HFF-Myc (cell line): ENCODE results near the gene PPIE.

Source experiments
- DNase-seq: peaks from one replicate; pipeline ENCODE4 v3.0.0-alpha.2; 2011; ENCODE audit warnings: low read depth; ENCODE audit errors: extremely low read depth
- H3K4me3 ChIP-seq: replicated peaks from 2 replicates; pipeline ENCODE4 v1.5.1; 2011; ENCODE audit warnings: low read depth, mild to moderate bottlenecking, control low read depth, low read length
- TF ChIP-seq, protein P1 (sequence below): IDR thresholded peaks from 2 replicates; pipeline ENCODE4 v1.5.1; 2012; ENCODE audit warnings: mild to moderate bottlenecking, low read depth, low read length, control low read depth; ENCODE audit errors: missing control alignments

PPIE gene

DNA sequence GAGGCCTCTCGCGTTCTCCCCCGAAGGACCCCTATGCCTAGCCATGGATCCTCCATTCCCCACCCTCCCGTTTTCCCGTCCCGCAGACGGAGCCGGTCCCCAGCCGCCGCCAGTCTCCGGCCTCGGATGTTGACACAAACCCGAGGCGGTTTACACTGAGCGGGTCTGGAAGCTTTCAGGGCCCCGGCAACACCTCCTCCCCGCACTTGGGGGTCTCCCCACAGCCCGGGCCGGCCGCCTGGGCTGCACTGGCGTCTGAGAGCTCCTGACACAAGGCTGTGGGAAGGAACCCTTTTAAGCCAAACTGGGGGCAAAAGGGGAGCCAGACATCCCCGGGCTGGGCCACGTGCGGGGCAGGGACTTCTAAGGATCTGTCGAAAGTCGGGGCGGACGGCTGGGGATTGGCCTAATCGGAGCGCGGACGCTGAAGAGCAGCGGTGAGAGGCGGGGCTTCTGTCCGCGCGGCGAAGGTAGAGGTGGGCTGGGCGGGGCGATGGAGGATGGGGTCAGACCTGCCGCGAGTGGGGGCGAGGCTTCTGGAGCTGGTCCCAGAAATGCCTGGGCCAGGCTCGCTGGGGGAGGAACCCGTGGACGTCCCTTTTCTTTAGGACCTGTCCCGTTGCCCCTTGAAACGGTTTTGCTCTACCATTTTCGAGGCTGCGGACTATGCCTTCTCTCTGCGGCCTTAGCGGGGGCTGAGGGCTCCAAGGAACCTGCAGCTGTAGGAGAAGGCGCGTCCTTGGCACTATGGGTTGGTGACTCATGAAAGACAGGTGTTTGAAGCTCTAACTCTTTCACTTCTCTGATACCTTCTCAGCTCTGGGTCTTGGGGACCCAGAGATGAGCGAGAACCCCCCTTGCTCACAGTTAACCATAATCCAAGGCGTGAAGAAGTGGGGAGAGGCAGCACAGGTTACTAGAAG lies 46.3 kb upstream of the PPIE start:
- no peak for DNase-seq
- H3K4me3 ChIP-seq: no peak overlapping the region

DNA sequence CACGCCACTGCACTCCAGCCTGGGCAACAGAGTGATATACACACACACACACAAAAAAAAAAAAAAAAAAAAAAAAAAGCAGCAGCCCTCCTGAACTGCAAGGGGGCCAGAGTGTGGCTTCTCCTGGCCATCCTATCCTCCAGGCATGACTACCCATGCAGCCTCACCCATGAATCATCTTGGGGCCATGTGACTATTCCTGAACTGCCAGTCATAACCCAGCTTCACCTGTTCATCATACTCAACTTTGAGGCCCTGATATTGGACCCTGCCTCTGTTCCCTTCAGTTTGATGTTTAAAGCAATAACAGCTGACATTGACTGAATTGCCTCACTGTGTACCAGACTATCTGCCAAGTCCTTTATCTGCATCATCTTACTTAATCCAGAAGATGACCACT lies 44.7 kb upstream of the PPIE start:
- TF ChIP-seq, protein P1, sequence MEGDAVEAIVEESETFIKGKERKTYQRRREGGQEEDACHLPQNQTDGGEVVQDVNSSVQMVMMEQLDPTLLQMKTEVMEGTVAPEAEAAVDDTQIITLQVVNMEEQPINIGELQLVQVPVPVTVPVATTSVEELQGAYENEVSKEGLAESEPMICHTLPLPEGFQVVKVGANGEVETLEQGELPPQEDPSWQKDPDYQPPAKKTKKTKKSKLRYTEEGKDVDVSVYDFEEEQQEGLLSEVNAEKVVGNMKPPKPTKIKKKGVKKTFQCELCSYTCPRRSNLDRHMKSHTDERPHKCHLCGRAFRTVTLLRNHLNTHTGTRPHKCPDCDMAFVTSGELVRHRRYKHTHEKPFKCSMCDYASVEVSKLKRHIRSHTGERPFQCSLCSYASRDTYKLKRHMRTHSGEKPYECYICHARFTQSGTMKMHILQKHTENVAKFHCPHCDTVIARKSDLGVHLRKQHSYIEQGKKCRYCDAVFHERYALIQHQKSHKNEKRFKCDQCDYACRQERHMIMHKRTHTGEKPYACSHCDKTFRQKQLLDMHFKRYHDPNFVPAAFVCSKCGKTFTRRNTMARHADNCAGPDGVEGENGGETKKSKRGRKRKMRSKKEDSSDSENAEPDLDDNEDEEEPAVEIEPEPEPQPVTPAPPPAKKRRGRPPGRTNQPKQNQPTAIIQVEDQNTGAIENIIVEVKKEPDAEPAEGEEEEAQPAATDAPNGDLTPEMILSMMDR: no peak
- H3K4me3 ChIP-seq: no peak overlapping the region
- no peak for DNase-seq

More for the DNA sequence above, 46.3 kb upstream of the PPIE start:
- TF ChIP-seq, protein P1: no peak

DNA sequence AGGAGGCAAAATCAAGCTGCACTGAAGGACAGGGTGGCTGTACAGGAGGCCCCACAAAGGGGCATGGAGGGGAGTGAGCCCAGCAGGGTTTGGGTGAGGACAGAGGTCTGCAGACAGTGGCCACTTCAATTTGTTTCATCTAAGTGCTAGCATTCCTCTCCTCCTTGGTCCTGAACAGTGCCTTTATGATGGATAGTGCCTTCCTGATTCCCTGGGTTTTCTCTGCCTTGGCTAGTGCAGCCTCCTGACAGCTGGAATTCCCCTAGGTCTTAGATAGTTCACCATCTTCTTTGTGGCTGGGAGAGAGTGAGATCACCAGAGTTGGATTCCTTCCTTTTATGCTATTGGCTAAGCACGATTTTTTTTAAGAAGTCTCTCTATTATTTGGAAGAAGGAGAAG lies 43.7 kb upstream of the PPIE start:
- H3K4me3 ChIP-seq: no peak overlapping the region
- DNase-seq: no peak
- TF ChIP-seq, protein P1: no peak

DNA sequence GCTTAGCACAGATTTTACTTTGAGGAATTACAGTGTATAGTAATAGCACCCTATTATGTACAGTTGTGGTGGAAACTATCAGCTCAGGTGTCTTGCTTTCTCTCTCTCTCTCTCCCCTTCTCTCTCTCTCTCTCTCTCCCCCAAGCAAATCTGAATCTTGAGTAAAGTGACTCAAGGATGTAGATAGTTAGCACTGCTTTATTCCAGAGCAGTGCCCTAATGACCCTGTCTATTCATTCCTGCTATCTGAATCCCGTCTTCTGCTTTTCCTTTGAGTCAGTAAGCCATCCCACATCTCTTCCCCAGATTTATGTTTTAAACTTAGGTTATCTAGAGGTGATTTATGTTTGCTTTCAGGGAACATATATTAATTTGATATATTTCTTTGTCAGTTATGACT lies 42.2 kb upstream of the PPIE start:
- TF ChIP-seq, protein P1: no peak
- no peak overlapping the region for H3K4me3 ChIP-seq
- DNase-seq: no peak

DNA sequence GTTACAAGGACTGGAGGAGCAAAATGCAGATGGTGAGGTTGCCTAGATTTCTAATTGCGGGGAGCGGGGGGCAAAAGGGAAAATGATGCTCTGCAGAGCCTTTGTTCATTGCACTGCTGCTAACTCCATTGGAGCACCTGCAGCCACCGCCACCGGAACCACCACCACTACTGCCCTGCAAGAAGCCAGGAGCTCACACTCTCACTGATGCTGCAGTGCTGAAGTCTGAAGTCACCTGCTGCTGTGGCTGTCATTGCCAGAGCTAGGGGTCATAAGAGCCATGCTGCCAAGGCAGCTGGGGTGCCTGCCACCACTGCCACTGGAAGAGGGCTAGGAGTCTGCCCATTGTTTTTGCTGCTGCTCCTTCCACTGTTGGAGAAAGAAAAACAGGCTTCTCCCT lies 40.1 kb upstream of the PPIE start:
- DNase-seq: no peak
- TF ChIP-seq, protein P1: no peak
- H3K4me3 ChIP-seq: no peak overlapping the region

DNA sequence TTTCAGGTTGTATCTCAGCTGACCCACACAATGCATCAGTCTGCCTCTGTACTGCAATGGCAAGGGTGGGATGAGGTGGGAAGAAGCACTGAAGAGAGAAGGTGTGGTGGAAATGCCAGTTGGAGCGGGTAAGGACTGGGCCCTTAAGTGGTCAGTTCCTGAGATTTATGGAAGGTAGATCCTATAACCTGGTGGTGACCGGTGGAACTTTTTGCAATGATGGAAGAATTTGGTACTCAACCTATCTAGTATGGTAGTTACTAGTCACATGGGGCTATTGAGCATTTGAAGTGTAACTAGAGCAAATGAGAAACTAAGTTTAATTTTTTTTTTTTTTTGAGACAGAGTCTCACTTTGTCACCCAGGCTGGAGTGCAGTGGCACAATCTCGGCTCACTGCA lies 39.3 kb upstream of the PPIE start:
- TF ChIP-seq, protein P1: no peak
- no peak for DNase-seq
- H3K4me3 ChIP-seq: no peak overlapping the region
